Activated CD8-positive, alpha-beta memory T cell treated with anti-CD3 and anti-CD28 coated beads for 24 hours (primary cell): ENCODE data around the gene NDUFS6.

Experiments used
- DNase-seq: peaks from one replicate; pipeline ENCODE4 v3.0.0-alpha.2; 2020

Gene NDUFS6

DNA sequence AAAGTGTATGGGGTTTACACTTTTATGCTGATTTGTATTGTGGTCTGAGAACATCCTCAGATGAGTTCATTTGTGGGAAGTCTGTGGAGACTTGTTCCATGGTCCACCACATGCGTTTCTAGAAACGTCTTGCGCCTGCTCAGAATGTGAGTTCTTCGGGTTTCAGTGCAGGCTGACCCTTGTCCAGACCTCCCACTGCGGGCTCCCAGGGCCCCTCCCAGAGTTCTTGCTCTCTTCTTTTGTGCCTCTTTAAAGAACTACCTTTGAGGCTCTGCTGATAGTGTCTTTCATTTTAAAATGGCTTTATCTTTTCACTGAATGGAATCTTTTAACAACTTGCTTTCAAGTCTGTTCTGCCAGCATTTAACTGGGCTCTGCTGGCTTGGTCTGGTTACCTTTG lies 17.6 kb downstream of the NDUFS6 start:
- no peak for DNase-seq

- no peak for DNase-seq
Observed at GRCh38 chr5:1819458-1819857, 18.3 kb downstream of the NDUFS6 start.

DNA sequence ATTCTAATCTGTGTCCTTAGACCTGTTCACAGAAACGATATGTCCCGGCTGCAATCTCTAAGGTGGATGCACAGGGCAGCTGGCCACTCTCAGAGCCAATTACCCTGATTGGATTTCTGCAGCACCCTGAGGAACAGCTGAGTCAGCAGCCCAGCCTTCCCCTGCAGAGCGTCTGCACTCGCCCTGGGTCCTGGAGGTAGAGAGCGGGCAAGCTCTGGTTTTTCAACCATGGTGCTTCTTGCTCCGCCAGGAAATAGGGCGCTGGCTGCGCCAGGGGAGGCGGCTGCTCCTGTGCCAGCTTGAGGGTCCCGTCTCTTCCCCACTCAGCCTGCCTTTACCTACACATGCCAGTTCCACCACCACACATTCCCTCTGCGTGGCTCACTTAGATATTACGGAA lies 19.2 kb downstream of the NDUFS6 start:
- DNase-seq = no peak

- no peak for DNase-seq
Observed at GRCh38 chr5:1820926-1821325, 19.7 kb downstream of the NDUFS6 start.

DNA sequence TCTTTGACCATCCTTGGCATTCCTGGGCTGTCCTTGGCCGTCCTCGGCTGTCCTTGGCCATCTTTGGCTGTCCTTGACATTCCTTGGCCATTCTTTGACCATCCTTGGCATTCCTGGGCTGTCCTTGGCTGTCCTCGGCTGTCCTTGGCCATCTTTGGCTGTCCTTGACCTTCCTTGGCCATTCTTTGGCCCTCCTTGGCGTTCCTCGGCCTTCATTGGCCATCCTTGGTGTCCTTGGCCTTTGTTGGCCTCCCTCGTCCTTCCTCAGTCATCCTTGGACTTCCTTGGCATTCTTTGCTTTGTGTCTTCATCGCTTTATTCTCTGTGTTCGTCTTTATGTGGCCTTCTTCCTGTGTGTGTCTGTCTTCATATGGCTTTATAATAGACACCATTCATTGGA lies 20.7 kb downstream of the NDUFS6 start:
- no peak for DNase-seq

DNA sequence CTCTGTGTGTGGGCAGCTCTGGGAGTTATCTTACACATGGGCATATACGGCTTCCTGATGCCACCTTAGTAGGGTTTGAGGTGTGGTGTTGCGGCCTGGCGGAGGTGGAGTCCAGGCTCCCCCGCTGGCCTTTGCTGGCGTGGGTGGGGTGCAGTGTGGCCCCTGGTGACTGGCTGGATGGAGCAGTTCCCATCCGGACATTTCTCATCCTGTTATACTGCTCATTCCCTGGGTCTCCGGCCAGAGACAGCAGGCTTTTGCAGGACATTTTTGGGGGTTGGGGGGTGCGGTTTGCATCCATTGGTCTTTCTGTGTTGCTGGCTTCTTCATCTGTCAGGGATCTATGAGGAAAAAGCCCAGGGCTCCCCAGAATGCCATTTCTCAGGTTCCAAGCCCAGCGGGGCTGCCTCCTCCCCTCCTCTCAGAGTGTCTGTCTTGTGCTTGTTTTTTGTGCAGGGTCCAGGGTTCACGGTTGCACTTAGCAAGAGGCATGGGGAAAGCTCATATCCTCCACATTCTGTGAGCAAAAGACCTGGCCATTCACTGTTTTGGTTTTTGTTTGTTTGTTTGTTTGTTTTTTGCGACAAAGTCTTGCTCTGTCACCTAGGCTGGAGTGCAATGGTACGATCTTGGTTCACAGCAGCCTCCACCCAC lies 22.3 kb downstream of the NDUFS6 start:
- DNase-seq = no peak

DNA sequence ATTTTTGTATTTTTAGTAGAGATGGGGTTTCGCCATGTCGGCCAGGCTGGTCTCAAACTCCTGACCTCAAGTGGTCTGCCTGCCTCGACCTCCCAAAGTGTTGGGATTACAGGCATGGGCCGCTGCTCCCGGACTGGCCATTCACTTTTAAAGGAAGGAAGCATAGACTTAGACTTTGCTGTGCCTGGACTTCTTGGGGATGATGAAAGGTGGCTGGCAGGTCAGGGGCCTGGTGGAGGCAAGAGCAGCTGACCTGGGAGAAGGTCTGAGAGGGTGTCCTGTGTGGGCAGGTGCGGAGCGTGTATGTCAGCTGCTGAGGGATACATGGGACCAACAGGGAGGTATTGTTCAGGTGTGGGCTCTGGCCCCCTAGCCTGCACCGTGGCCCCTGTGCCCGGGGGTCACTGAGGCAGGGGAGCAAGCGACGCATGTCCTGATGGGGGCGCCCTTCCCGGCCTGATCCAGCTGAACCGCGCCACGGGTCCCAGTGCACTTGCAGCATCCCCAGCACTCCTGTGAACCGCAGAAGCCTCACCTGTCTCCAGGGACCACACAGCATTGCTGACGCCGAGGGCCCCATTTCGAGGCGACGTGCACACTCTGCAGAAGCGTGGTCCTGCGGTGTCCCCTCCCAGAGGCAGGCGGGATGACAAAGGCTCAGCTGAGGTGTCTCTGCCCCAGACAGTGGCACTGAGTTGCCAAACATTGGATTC lies 23.1 kb downstream of the NDUFS6 start:
- DNase-seq = no peak

DNA sequence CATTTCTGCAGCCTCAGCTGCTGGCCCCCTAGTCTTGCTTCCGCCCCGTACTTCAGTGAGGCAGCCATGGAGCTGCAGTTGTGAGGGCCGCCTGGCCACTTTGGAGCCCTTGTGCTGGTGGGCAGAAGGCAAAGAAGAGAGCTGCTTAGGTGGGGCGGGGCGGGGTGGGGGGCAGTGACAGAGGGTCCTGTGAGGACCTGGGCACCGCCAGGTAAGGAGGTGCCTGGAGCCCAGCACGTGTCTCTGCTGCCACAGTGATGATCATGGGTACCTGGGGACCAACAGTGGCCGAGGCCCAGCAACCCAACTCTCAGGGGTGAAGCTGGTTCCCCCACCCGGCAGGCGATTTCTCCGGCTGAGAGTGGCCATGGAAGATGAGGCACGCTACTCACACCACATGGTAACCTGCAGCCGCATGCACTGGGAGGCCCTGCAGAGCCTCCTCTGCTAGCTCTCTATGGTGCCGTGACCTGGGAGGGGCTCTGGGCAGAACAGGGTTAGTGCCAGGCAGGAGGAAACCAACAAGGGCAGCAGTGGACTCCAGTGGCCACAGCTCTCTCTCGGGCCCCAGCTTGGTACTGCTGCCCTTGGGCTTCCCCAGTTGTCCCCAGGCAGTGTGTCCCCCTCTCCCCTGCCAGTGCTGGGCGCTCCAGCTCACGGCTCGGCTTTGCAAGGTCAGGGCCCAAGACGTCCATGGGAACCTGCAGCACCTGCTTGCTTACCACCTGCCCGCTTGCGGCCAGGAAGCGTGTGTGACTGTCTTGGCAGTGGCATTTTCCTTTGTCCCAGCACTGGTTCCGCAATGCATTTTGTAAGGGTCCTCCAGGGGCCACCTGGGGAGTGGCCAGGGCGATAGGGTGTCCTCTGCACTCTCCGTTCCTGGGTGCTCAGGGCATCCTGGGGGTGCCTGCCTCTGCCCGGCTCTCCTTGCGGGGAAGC lies 24.0 kb downstream of the NDUFS6 start:
- DNase-seq = no peak

- no peak for DNase-seq
Observed at GRCh38 chr5:1826235-1826980, 25.2 kb downstream of the NDUFS6 start.

GRCh38 chr5:1827025-1827885 lies 26.0 kb downstream of the NDUFS6 start:
- DNase-seq = no peak

- peak; percentile 61 for DNase-seq
Observed at GRCh38 chr5:1827886-1828397, 26.7 kb downstream of the NDUFS6 start.

- DNase-seq = no peak
Observed at GRCh38 chr5:1830571-1831228, 29.5 kb downstream of the NDUFS6 start.

DNA sequence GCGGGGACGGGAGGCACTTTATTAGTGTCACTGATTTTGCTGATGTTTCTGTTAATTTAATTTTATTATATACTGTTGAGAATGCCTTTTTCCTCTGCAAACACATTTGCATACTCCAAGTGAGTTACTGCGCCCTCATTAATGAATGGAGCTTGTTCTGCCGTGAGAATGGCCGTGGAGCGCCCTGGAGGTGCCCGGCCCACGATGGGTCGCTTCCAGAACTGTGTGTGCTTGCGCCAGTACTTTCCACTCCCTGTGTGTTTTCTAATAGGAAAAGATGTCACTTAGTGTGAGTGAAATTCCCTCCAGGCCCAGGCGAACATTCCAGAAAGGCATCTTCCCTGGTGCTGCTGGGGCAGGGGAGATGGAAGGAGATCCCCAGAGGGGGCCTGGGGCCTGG lies 30.1 kb downstream of the NDUFS6 start:
- no peak for DNase-seq

- DNase-seq = no peak
Observed at GRCh38 chr5:1831677-1832313, 30.6 kb downstream of the NDUFS6 start.

GRCh38 chr5:1832511-1833250 lies 31.5 kb downstream of the NDUFS6 start:
- no peak for DNase-seq

- no peak for DNase-seq
Observed at GRCh38 chr5:1833264-1834021, 32.2 kb downstream of the NDUFS6 start.

- no peak for DNase-seq
Observed at GRCh38 chr5:1834022-1834551, 32.9 kb downstream of the NDUFS6 start.

DNA sequence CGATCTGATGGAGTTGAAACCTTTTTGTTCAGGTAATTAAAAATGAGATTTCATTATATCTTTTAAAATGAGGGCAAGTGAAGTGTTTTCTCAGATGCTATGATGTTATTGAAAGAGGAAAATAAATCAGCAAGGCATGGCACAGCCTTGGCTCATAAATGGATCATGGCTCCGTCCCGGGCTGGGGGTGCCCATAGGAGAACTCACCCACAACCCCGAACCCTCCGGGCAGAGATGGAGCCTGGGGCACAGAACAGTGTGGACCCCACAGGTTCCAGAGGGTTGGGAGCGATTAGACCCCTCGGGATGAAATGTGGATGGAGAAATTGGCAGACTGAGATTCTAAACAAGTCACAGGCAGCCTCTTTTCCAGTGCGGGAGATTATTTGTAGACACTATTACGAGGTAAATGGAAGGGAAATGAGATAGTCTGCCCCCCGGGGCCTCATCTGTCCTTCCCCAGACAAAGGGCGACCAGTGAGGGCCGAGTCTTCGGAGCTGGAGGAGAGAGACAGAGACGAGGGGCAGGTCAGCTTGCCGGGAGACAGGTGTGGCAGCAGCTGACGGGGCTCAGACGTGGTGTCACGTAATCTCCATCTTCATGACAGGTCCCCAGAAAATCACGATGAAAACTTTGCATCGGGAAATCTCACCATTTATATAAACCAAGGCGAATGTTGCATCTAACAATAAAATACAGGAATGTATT lies 33.7 kb downstream of the NDUFS6 start:
- no peak for DNase-seq
